MV-4-11 (cell line): ENCODE measurements around the gene ADSS1.
"Not testable (repeated sequence)": the region's sequence is repeated elsewhere in the genome, so short reads cannot be mapped to it uniquely, and the experiment has no call there.

Experiments
- DNase-seq: peaks from one replicate; lab custom pipeline; 2025; lab: John Stamatoyannopoulos, UW

Gene ADSS1

GRCh38 chr14:104717646-104718045, 6.4 kb upstream of the ADSS1 start:
- no peak for DNase-seq

GRCh38 chr14:104718147-104718546, 5.9 kb upstream of the ADSS1 start:
- no peak for DNase-seq

GRCh38 chr14:104718871-104719270, 5.2 kb upstream of the ADSS1 start:
- DNase-seq = no peak

GRCh38 chr14:104719343-104719742, 4.7 kb upstream of the ADSS1 start:
- DNase-seq = no peak

- peak; percentile 40 for DNase-seq
These were observed 2.3 kb upstream of the ADSS1 start for GRCh38 chr14:104721505-104722431.

- DNase-seq = peak; percentile 64
These were observed 935 bp upstream of the ADSS1 start for GRCh38 chr14:104722938-104723650.

- DNase-seq = no peak
These were observed 465 bp downstream of the ADSS1 start for GRCh38 chr14:104724407-104724980.

- DNase-seq = no peak
These were observed 1.1 kb downstream of the ADSS1 start for GRCh38 chr14:104724981-104725771.

- no peak for DNase-seq
These were observed 1.9 kb downstream of the ADSS1 start for GRCh38 chr14:104725772-104726548.

- no peak for DNase-seq
These were observed 2.8 kb downstream of the ADSS1 start for GRCh38 chr14:104726600-104727451.

GRCh38 chr14:104728631-104729030, 4.6 kb downstream of the ADSS1 start:
- DNase-seq = no peak

GRCh38 chr14:104729176-104729834, 5.3 kb downstream of the ADSS1 start:
- not testable (repeated sequence) for DNase-seq

GRCh38 chr14:104729835-104730181, 5.8 kb downstream of the ADSS1 start:
- DNase-seq = no peak

GRCh38 chr14:104730487-104730886, 6.5 kb downstream of the ADSS1 start:
- DNase-seq = no peak

- DNase-seq = no peak
These were observed 7.6 kb downstream of the ADSS1 start for GRCh38 chr14:104731320-104732294.

GRCh38 chr14:104732355-104732804, 8.4 kb downstream of the ADSS1 start:
- DNase-seq = no peak

GRCh38 chr14:104732931-104733681, 9.1 kb downstream of the ADSS1 start:
- no peak for DNase-seq
